Measurements from ENCODE around the gene DDAH2.

The DDAH2 gene

GRCh38 chr6:31715022-31715958 lies 13.8 kb downstream of the DDAH2 start, which contains the start of gene LY6G6D:
TSS of gene LY6G6D (plus strand) at chr6:31715348. CDS start at chr6:31715356, 8 bp downstream.
- Histone ChIP-seq H3K27ac (ENCODE audit: low read length) (no peak within 1 kb of the TSS), H3K9me3 (ENCODE audit: insufficient read depth, low read length, severe bottlenecking) (no peaks in the 10 kb centered on the region), H3K79me2 (ENCODE audit: insufficient read depth, low read length) (no peaks in the 10 kb centered on the region), H3K27me3 (ENCODE audit: insufficient read depth, low read length, poor library complexity) (no peaks in the 10 kb centered on the region), H3K4me2 (ENCODE audit: insufficient read depth, low read length) (no peak within 1 kb of the TSS), H3K4me1 (ENCODE audit: insufficient read depth, low read length) (no peaks in the 10 kb centered on the region), H3K9ac (ENCODE audit: low read depth, low read length) (0 out of 2 replicates have a peak within 1 kb of the TSS, but pooled peaks have one; percentile 5), H2AFZ (ENCODE audit: low read depth, low read length) (no peak within 1 kb of the TSS), H4K20me1 (ENCODE audit: insufficient read depth, low read length) (no peaks in the 10 kb centered on the region), H3K4me3 (ENCODE audit: low read depth in 1 of 2, low read length in 2 of 2) (no peak within 1 kb of the TSS), H3K36me3 (ENCODE audit: insufficient read depth, low read length) (no peaks in the 10 kb centered on the region)
- DNase-seq = no peak
- TF ChIP-seq, protein P1, sequence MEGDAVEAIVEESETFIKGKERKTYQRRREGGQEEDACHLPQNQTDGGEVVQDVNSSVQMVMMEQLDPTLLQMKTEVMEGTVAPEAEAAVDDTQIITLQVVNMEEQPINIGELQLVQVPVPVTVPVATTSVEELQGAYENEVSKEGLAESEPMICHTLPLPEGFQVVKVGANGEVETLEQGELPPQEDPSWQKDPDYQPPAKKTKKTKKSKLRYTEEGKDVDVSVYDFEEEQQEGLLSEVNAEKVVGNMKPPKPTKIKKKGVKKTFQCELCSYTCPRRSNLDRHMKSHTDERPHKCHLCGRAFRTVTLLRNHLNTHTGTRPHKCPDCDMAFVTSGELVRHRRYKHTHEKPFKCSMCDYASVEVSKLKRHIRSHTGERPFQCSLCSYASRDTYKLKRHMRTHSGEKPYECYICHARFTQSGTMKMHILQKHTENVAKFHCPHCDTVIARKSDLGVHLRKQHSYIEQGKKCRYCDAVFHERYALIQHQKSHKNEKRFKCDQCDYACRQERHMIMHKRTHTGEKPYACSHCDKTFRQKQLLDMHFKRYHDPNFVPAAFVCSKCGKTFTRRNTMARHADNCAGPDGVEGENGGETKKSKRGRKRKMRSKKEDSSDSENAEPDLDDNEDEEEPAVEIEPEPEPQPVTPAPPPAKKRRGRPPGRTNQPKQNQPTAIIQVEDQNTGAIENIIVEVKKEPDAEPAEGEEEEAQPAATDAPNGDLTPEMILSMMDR (IDR thresholded peaks at IDR 0.05; ENCODE audit: borderline replicate concordance, extremely low read depth, low read length, poor library complexity, severe bottlenecking) = no peak
- TF ChIP-seq EZH2 (IDR thresholded peaks at IDR 0.05; ENCODE audit: borderline replicate concordance, low read depth, low read length, severe bottlenecking) = no peak
- no peak for ATAC-seq (ENCODE audit: insufficient read depth, low read depth)

DNA sequence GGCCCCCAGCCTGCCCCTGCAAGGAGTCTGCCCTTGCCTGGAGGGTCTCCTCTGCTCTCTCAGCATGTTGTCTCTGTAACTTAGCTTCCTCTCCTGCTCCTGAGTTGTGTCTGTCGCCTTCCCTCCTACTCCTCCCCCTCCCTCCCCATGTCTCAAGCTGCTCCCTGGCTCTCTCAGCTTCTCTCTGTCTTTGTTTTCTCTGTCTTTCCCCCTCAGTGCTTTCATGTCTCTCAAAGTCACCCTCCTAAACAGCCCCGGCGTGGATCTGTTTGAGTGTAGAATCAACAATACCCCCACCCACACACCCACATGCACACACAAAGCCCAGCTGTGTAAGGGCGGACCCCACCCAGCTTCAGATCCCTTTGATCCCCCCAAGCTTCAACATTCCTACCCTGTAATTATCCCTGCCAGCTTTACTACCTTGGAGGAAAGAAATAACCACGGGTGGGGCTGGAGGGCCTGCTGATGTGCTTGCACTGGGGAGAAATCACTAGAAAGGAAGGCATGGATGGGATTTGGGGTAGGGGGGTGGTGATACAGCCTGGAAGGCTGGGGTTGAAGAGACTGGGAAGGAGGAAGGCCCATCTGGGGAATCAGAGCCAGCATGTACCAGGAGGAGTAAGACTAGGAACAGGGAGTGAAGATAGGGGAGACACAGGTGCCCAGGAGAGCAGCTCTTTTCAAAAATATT lies 15.0 kb downstream of the DDAH2 start:
- H2AFZ ChIP-seq (ENCODE audit: low read depth, low read length) = no peak overlapping the region
- no peak for ATAC-seq (ENCODE audit: insufficient read depth, low read depth)

GRCh38 chr6:31713465-31713864 lies 15.6 kb downstream of the DDAH2 start:
- Histone ChIP-seq H3K27me3 (ENCODE audit: insufficient read depth, low read length, poor library complexity) (no peaks in the 10 kb centered on the region), H4K20me1 (ENCODE audit: insufficient read depth, low read length) (no peaks in the 10 kb centered on the region), H3K9me3 (ENCODE audit: insufficient read depth, low read length, severe bottlenecking) (no peaks in the 10 kb centered on the region), H3K4me3 (ENCODE audit: low read depth in 1 of 2, low read length in 2 of 2) (no peak overlapping the region), H3K27ac (ENCODE audit: low read length) (no peak overlapping the region), H3K79me2 (ENCODE audit: insufficient read depth, low read length) (no peaks in the 10 kb centered on the region), H3K36me3 (ENCODE audit: insufficient read depth, low read length) (no peaks in the 10 kb centered on the region), H2AFZ (ENCODE audit: low read depth, low read length) (no peak overlapping the region), H3K4me1 (ENCODE audit: insufficient read depth, low read length) (no peaks in the 10 kb centered on the region), H3K9ac (ENCODE audit: low read depth, low read length) (no peak overlapping the region), H3K4me2 (ENCODE audit: insufficient read depth, low read length) (no peak overlapping the region)
- TF ChIP-seq, protein P1 (IDR thresholded peaks at IDR 0.05; ENCODE audit: borderline replicate concordance, extremely low read depth, low read length, poor library complexity, severe bottlenecking) = no peak
- DNase-seq (no peak), ATAC-seq (ENCODE audit: insufficient read depth, low read depth) (no peak)

More for the DNA sequence above, 15.0 kb downstream of the DDAH2 start:
- DNase-seq = no peak
- H3K4me3 ChIP-seq (ENCODE audit: low read depth in 1 of 2, low read length in 2 of 2) = no peak overlapping the region
- no peaks in the 10 kb centered on the region for H4K20me1 ChIP-seq (ENCODE audit: insufficient read depth, low read length)
- H3K4me2 ChIP-seq (ENCODE audit: insufficient read depth, low read length) = no peak overlapping the region
- H3K9me3 ChIP-seq (ENCODE audit: insufficient read depth, low read length, severe bottlenecking) = no peaks in the 10 kb centered on the region
- H3K4me1 ChIP-seq (ENCODE audit: insufficient read depth, low read length) = no peaks in the 10 kb centered on the region
- H3K36me3 ChIP-seq (ENCODE audit: insufficient read depth, low read length) = no peaks in the 10 kb centered on the region
- H3K27me3 ChIP-seq (ENCODE audit: insufficient read depth, low read length, poor library complexity) = no peaks in the 10 kb centered on the region
- H3K27ac ChIP-seq (ENCODE audit: low read length) = no peak overlapping the region
- no peak for TF ChIP-seq EZH2 (IDR thresholded peaks at IDR 0.05; ENCODE audit: borderline replicate concordance, low read depth, low read length, severe bottlenecking)
- TF ChIP-seq, protein P1 (IDR thresholded peaks at IDR 0.05; ENCODE audit: borderline replicate concordance, extremely low read depth, low read length, poor library complexity, severe bottlenecking) = no peak
- H3K79me2 ChIP-seq (ENCODE audit: insufficient read depth, low read length) = no peaks in the 10 kb centered on the region
- 0 out of 2 replicates have a peak overlapping the region, but pooled peaks have one; percentile 5 for H3K9ac ChIP-seq (ENCODE audit: low read depth, low read length)

All from DND-41 (cell line).